GM19324 (cell line): Measurements from ENCODE around the gene TBPL1.
"Not testable (repeated sequence)": the region's sequence is repeated elsewhere in the genome, so short reads cannot be mapped to it uniquely, and the experiment has no call there.

ENCODE experiments used
- ATAC-seq: cut with Tn5 transposase; IDR thresholded peaks from one replicate; pipeline ENCODE4 v1.9.1; 2021; ENCODE audit warnings: mild to moderate bottlenecking, moderate library complexity; ENCODE audit not compliant: unreplicated experiment, low FRiP score

TBPL1 gene

DNA sequence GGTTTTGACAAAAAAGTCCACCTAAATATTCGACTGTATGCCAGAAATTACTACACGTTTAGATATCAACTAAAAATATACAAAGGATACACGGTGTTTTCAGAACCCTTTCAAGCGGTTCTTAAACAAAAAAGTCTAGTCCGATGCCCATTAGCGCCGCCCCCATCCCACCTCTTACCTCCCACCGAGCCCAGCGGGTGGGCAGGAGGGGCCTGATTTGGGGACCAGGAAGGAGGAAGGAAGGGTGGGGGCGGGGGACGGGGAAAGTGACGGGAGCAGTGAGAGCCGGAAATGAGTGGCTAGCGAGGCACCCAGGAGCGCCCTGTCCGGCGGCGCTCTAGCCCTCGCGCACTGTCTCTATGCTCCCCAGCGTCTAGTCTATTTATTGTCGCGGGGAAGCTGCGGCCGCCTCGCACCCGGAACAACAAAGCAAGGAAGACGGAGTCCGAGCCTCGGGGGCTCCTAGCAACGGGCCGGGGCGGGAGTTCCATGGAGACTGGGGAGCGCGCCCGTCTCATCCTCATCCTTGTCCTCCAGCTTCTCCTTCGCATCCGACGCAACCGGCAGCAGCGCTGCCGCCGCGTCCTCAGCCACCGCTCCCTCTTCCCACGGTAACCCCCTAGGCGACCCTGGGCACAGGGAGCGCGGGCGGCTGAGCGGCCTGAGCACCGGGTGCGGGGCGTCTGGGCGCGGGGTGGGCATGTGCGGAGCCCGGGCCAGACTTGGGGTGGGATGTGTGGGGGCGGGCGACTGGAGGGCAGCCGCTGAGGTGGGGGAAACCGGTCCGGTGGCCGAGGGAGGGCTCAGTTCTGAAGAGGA is at the start of gene TBPL1:
Gene TBPL1 (plus strand): TSS at position 410 of the 819 bp plus-strand sequence. CDS start 26,902 bp downstream, outside the sequence.
- peak; percentile 92 for ATAC-seq

DNA sequence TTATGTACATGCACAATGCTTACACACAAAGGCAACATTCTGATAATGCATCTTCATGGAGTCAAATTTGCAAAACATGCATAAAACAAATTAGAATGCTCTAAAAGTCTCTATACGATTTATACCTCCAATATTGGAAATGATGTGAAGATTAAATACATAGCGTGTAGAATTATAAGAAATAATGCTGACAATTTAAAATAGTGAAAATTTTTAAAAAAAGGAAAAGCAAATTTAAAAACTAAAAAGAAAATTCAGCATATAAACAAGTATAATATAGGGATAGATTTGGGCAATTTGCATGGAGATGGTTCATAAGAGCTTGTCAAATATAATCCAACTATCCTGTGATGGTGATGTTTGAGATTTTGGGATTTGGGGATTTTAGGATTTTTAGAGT is 49.2 kb upstream of the TBPL1 start:
- ATAC-seq, result no peak

DNA sequence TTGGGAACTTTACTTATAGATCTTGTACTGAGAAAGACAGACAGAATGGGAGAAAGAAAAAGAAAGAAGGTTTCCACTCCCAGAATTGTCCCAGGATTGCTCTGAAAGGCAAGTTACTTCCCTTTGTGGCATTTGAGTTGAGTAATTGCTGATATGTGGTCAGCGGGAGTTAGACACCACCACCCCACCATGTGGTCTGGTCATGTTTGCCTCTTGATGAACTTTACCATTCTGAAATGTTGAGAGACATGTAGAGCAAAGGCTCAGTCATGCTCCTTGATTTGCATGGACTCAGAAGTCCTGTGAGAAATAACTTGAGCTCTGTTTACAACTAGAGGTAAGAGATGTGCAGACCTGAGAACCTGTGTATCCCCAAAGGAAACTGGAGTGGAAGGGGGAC is 47.0 kb upstream of the TBPL1 start:
- ATAC-seq, result no peak

DNA sequence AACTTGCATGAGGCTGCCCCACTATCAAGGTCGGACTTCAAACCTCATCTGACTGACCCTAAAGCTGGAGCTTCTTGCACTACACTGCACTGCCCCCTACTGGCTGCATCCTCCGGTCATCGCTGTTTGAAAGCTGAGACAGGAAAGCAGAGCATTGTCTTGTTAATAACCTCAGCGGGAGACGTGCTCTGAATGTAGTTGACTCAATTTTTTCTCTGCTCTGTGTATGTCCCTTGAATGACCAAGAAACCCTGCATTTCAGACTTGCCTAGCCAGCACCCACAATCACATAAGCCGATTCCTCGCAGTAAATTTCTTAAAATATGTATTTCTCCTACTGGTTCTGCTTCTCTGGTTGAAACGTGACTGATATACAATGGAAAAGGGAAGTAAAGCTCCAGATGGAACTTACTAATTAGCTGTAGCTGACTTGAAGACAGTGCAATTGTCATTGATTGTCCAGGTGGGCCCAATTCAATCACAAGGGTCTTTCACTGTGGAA is 36.3 kb upstream of the TBPL1 start:
- peak; percentile 75 for ATAC-seq

DNA sequence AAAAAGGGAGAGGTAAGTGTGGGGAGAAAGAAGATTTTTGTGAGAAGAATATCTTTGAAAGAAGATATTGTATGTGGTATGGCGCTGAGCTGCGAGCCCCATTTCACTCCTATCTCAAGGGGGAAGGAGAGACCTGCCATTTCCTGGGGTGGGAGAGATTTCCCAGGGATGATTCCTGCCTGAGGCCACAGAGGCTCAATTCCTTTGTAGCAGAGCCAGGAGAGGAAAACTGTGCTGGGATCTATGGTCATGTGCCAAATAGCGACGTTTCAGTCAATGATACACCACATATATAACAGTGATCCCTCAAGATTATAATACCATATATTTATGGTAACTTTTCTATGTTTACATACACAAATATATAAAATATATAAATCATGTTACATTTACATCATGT is 35.2 kb upstream of the TBPL1 start:
- ATAC-seq, result no peak

DNA sequence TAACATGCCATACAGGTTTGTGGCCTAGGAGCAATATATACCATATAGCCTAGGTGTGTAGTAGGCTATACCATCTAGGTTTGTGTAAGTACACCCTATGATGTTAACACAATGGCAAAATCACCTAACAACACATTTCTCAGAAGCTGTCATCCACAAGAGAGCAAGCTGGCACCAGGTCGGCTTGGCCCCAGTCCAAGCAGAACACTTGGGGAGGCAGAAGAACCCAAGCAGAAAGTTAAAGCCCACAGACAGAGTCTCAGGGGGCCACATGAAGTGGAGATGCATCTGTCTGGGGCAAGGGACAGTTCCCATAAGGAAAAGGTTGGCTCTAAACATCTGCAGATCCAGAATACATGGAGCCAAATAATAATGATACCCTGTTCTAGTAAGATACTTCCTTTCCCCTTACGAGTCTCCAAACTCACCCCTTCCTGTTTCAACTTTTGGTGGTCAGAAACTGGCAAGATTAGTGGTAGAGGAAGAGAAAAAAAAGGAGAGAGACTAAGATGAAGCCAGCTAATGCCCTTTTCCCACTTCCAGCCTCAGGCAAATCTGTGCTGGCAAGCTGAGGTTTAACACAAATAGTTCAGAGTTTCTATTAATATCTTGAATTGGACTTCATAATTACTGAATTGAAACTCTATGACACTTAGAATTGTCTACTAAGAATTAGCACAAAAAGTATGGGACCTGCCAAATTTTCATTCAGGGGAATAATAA is 34.7 kb upstream of the TBPL1 start:
- no peak for ATAC-seq

DNA sequence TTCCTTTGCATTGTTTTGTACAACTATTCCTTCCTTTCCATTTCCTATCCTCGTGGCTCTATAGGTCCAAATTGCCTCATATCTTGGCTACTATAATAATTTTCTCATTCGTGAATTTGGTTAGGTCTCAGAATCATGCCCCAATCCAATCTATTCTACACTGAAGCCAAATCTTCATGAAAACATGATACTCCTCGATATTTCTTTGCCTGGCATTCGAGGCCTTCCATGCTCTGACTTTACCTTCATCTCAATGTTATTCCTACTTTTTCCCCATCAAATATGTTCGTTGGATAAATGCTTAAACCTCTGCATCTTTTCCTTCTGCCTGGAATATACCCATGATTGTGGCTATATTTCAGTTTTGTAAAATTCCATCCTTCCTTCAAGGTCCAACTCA is 33.7 kb upstream of the TBPL1 start:
- no peak for ATAC-seq

DNA sequence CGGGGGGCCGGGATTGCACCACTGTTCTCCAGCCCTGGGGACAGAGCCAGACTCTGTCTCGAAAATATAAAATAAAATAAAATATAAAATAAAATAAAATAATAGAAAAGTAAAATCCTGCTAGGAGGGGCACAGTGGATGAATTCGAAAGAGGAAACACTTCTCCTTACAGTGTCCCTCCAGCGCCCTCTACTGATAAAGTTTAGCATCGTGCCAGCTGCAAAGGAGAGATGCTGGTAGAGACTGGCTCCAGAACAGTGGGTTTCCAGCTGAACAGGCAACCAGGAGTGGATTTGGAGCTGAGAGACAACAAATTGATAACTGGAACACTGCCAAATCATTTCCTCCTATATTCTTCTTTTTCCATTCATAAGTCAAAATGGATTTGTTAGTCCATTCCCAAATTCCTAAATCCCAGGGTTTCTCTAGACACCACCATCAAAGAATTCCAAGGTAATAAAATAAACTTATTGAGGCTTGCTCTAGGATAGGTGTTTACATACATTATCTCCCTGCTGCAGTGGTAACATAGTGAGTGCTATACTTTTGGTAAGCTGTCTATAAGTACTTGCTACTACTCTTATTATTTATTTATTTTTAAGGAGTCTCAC is 31.7 kb upstream of the TBPL1 start:
- ATAC-seq, result no peak

DNA sequence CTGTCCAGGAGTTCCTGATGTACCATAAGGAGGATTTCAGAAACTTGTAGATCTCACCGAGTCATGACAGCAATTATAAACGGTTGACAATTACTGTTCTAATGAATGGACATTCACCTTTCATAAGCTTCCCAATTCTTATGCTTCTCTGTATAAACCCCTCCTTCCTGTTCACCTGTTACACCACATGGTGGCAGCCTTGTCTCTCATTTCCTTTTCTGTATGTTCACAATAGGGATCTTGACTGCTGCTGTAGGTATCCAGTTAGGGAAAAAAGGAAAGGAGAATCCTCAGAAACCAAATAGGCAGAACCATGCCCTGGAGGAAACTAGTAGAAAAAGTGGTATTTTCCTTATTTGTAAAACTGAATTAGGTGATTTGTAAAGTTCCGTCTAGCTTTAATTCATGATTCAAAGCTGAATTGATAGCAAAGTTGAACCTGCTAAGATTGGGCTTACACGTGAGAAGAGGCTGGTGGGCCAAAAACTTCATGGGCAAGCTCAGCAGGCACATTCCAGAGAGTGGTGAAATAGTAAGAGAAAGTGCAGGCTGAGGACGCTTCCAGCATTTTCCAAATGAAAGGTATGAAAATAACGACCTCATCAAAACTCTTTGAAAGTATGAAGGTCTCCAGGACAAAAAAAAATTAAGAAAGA is 29.0 kb upstream of the TBPL1 start:
- ATAC-seq, result peak; percentile 89

DNA sequence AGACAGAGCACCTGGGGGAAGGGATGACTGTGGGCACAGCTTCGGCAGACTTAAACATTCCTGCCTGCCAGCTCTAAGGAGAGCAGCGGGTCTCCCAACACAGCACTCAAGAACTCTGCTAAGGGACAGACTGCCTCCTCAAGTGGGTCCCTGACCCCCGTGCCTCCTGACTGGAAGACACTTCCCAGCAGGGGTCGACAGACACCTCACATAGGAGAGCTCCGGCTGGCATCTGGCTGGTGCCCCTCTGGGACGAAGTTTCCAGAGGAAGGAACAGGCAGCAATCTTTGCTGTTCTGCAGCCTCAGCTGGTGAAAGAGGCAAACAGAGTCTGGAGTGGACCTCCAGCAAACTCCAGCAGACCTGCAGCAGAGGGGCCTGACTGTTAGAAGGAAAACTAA is 21.8 kb upstream of the TBPL1 start:
- not testable (repeated sequence) for ATAC-seq

DNA sequence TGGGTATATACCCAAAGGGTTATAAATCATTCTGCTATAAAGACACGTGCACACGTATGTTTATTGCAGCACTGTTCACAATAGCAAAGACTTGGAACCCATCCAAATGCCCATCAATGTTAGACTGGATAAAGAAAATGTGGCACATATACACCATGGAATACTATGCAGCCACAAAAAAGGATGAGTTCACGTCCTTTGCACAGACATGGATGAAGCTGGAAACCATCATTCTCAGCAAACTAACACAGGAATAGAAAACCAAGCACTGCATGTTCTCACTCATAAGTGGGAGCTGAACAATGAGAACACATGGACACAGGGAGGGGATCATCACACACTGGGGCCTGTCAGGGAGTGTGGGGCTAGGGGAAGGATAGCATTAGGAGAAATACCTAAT is 16.7 kb upstream of the TBPL1 start:
- ATAC-seq, result not testable (repeated sequence)

DNA sequence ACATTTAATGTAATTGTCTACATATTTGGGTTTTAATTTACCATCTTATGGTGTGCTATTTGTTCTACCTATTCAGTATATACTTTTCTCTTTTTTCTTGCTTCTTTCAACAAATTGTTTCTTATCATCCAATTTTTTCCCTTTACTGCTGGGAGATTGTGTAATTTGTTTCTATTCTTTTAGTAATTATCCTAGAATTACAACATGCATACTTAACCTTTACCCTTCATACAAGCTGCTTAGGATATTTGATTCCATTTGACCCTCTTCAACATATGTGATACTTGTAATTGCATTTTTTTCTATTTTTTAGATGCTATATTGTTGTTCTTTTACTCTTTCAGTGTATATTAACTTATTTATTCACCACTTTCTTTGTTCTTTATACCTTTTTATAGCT is 15.1 kb upstream of the TBPL1 start:
- no peak for ATAC-seq

DNA sequence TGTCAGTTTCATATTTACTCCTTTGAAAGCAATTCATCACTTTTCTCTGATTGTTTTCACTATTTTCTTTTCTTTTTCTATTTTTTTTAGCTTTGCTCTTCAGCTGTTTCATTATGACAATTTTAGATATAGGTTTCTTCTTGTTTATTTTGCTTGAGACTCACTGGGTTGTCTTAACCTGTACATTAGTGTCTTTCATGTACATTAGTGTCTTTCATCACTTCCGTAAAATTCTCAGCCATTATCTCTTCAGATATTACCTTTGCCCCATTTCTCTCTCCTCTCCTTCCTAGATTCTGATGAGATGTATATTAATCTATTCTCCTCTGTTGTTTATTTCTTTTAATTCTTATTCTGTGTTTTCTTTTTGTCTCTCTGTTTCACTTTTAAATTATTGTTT is 14.5 kb upstream of the TBPL1 start:
- ATAC-seq, result no peak

DNA sequence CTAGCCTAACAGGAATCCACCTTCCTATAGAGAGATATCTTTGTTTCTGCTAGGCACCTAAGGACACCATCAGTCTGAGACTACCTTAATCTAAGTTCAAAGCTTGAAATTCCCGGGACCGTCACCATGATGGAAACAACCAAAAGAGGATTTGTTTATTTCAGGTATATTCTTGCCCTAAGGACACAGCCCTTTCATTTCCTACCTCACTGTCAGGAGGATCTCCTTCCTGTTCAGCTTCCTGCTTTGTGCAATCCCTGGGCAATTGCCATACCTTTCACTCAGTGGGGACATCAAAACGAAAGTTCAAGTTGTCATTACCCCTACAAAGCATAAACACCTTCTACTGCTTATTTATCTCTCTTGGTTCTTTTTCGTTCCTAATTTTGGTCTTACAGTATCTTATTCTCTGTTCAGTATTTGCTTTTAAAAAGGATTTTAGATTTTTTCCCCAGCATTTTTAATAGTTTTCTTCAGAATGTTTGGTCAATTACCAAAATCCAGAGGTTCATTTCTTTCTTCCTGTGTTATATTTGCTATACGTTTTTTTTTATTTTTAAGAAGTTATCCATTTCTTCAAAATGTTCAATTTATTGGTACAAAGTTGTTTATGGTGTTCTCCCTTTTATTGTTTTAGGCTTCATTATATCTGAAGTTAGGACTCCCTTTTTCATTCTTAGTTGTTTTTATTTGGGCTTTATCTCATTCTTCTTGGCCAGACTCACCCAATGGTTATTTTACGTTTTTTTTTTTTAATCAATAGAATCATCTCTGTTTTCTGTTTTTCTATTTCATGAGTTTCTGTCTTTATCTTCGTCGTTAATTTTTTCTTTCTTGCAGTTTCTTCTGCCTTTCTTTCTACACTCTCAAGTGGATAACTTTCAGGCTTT is 13.0 kb upstream of the TBPL1 start:
- no peak for ATAC-seq

DNA sequence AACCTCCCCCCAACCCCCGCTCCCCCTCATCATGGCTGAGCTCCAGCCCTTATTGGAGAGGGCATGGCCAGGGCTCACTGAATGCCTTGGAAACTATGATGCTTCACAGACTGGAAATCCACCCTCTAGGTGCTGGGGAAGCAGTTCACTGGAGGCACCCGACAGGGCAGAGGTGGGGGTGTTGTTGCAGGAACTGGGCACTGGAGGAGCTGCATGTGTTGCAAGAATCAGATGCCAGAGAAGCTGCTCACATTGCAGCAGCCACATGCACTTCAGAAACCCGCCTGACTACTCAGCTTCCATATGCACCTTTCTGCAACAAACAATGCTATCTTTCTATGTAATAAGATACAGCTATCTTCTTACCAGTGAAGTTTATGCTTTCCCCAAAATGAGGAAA is 7.9 kb upstream of the TBPL1 start:
- no peak for ATAC-seq

DNA sequence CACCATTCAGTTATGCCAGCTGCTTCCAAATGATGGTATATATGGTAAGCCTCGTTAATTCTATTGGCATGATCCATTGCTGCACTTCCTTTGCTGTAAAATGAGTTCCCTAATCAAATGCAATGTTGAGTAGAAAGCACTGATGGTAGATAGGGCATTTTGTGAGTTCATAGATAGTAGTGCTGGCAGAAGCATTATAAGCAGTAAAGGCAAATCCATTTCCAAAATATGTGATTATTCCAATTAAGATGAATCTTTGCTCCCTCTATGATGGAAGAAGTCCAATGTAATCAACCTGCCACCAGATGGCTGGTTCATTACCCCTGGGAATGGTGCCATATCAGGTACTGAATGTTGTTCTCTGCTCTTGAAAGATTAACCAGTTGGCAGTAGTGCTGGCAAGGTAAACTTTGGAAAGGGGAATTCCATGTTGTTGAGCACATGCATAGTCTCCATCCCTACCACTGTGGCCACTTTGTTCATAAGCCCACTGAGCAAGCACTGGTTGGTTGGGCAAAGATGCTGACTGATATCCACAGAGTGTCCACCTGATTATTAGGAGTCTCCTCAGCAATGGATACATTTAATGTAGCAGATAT is 5.6 kb upstream of the TBPL1 start:
- ATAC-seq, result no peak

DNA sequence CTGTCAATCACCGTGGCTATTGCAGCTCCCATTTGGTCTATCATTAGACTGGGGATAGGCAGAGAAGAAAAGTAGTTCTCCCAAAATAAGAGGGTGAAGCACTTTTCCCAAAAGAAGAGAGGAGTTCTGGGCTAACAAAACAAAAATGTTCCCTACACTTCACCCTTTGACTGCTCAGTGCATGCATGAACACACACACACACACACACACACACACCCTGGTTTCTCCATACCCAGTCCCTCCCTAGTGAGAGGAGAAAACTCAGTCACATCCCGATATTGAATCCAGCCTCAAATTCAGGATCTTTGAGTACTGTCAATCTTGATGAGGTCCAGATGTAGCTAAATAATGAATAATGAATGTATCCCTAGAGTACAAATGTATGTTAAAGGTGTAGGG is 4.6 kb upstream of the TBPL1 start:
- ATAC-seq, result no peak

DNA sequence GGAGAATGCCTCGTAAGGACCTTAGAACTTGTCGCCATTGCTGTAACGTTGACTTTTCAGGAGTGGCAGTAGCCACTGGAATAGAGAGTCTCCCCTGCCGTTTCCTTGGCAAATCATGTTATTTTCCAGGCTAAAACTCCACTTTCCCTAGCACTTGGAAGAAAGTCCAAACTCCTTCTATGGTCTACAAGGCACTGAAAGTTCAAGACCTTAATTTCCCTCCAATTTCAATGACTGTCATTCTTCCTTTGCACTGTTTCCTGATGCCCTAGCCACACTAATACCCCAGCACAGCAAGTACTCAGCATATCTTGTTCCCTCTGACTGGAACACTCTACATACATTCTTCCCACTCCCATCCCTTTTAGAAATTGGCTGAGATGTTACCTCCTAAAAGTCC is 1.8 kb upstream of the TBPL1 start:
- no peak for ATAC-seq
